Measurements from ENCODE around the gene RASGRP3.

Gene RASGRP3

GRCh38 chr2:33494877-33495641, 18.6 kb downstream of the RASGRP3 start:
- Mint-ChIP-seq H3K36me3 (ENCODE audit: low read depth) (no peaks in the 10 kb centered on the region), H3K9me3 (no peaks in the 10 kb centered on the region), H3K27me3 (peaks cover 4% of the 10 kb centered on the region), H3K4me1 (ENCODE audit: low read depth) (peaks cover 52% of the 10 kb centered on the region), H3K27ac (no peak overlapping the region), H3K4me3 (no peak overlapping the region)
- DNase-seq = no peak

- Mint-ChIP-seq H3K4me3 (no peak overlapping the region), H3K9me3 (no peaks in the 10 kb centered on the region), H3K4me1 (ENCODE audit: low read depth) (peaks cover 50% of the 10 kb centered on the region), H3K27me3 (peaks cover 2% of the 10 kb centered on the region), H3K27ac (no peak overlapping the region), H3K36me3 (ENCODE audit: low read depth) (no peaks in the 10 kb centered on the region)
- DNase-seq = no peak
These were observed 19.2 kb downstream of the RASGRP3 start for GRCh38 chr2:33495683-33496082.

- Mint-ChIP-seq H3K27me3 (peaks cover 2% of the 10 kb centered on the region), H3K4me3 (no peak overlapping the region), H3K9me3 (no peaks in the 10 kb centered on the region), H3K4me1 (ENCODE audit: low read depth) (peaks cover 50% of the 10 kb centered on the region), H3K27ac (no peak overlapping the region), H3K36me3 (ENCODE audit: low read depth) (no peaks in the 10 kb centered on the region)
- no peak for DNase-seq
These were observed 19.7 kb downstream of the RASGRP3 start for GRCh38 chr2:33496150-33496549.

- no peak overlapping the region for H3K4me3 Mint-ChIP-seq
- peaks cover 47% of the 10 kb centered on the region for H3K4me1 Mint-ChIP-seq (ENCODE audit: low read depth)
- H3K36me3 Mint-ChIP-seq (ENCODE audit: low read depth) = no peaks in the 10 kb centered on the region
- no peaks in the 10 kb centered on the region for H3K9me3 Mint-ChIP-seq
- no peak for DNase-seq
- no peak overlapping the region for H3K27ac Mint-ChIP-seq
- H3K27me3 Mint-ChIP-seq = peaks cover under 1% of the 10 kb centered on the region
These were observed 20.3 kb downstream of the RASGRP3 start for GRCh38 chr2:33496726-33497125.

GRCh38 chr2:33497221-33497650, 20.8 kb downstream of the RASGRP3 start:
- no peak overlapping the region for H3K27ac Mint-ChIP-seq
- H3K4me1 Mint-ChIP-seq (ENCODE audit: low read depth) = peaks cover 46% of the 10 kb centered on the region
- H3K36me3 Mint-ChIP-seq (ENCODE audit: low read depth) = no peaks in the 10 kb centered on the region
- no peaks in the 10 kb centered on the region for H3K27me3 Mint-ChIP-seq
- H3K4me3 Mint-ChIP-seq = peak overlapping the region; percentile 2
- no peak for DNase-seq
- no peaks in the 10 kb centered on the region for H3K9me3 Mint-ChIP-seq

GRCh38 chr2:33498291-33498956, 22.0 kb downstream of the RASGRP3 start:
- H3K27ac Mint-ChIP-seq = no peak overlapping the region
- peaks cover 44% of the 10 kb centered on the region for H3K4me1 Mint-ChIP-seq (ENCODE audit: low read depth)
- H3K36me3 Mint-ChIP-seq (ENCODE audit: low read depth) = no peaks in the 10 kb centered on the region
- no peaks in the 10 kb centered on the region for H3K27me3 Mint-ChIP-seq
- H3K9me3 Mint-ChIP-seq = no peaks in the 10 kb centered on the region
- H3K4me3 Mint-ChIP-seq = no peak overlapping the region
- no peak for DNase-seq

GRCh38 chr2:33500177-33500576, 23.7 kb downstream of the RASGRP3 start:
- Mint-ChIP-seq H3K9me3 (no peaks in the 10 kb centered on the region), H3K27me3 (no peaks in the 10 kb centered on the region), H3K4me1 (ENCODE audit: low read depth) (peaks cover 33% of the 10 kb centered on the region), H3K4me3 (no peak overlapping the region), H3K36me3 (ENCODE audit: low read depth) (no peaks in the 10 kb centered on the region), H3K27ac (no peak overlapping the region)
- no peak for DNase-seq

- H3K9me3 Mint-ChIP-seq = no peaks in the 10 kb centered on the region
- no peaks in the 10 kb centered on the region for H3K27me3 Mint-ChIP-seq
- no peak for DNase-seq
- H3K27ac Mint-ChIP-seq = no peak overlapping the region
- H3K4me3 Mint-ChIP-seq = no peak overlapping the region
- no peaks in the 10 kb centered on the region for H3K36me3 Mint-ChIP-seq (ENCODE audit: low read depth)
- H3K4me1 Mint-ChIP-seq (ENCODE audit: low read depth) = peaks cover 17% of the 10 kb centered on the region
These were observed 25.6 kb downstream of the RASGRP3 start for GRCh38 chr2:33502025-33502424.

GRCh38 chr2:33503002-33503401, 26.6 kb downstream of the RASGRP3 start:
- no peaks in the 10 kb centered on the region for H3K36me3 Mint-ChIP-seq (ENCODE audit: low read depth)
- no peaks in the 10 kb centered on the region for H3K9me3 Mint-ChIP-seq
- H3K27me3 Mint-ChIP-seq = no peaks in the 10 kb centered on the region
- H3K4me1 Mint-ChIP-seq (ENCODE audit: low read depth) = peaks cover 8% of the 10 kb centered on the region
- no peak for DNase-seq
- no peak overlapping the region for H3K27ac Mint-ChIP-seq
- H3K4me3 Mint-ChIP-seq = no peak overlapping the region

- Mint-ChIP-seq H3K27me3 (no peaks in the 10 kb centered on the region), H3K4me1 (ENCODE audit: low read depth) (no peaks in the 10 kb centered on the region), H3K9me3 (no peaks in the 10 kb centered on the region), H3K4me3 (no peak overlapping the region), H3K36me3 (ENCODE audit: low read depth) (no peaks in the 10 kb centered on the region), H3K27ac (no peak overlapping the region)
- DNase-seq = no peak
These were observed 29.5 kb downstream of the RASGRP3 start for GRCh38 chr2:33505966-33506365.

GRCh38 chr2:33509908-33510585, 33.6 kb downstream of the RASGRP3 start:
- H3K4me1 Mint-ChIP-seq (ENCODE audit: low read depth) = peaks cover 3% of the 10 kb centered on the region

GRCh38 chr2:33510586-33510968, 34.1 kb downstream of the RASGRP3 start:
- no peaks in the 10 kb centered on the region for H3K9me3 Mint-ChIP-seq
- peaks cover 5% of the 10 kb centered on the region for H3K36me3 Mint-ChIP-seq (ENCODE audit: low read depth)
- no peak overlapping the region for H3K27ac Mint-ChIP-seq
- no peak overlapping the region for H3K4me3 Mint-ChIP-seq
- H3K27me3 Mint-ChIP-seq = no peaks in the 10 kb centered on the region
- DNase-seq = no peak
- peaks cover 3% of the 10 kb centered on the region for H3K4me1 Mint-ChIP-seq (ENCODE audit: low read depth)

More at GRCh38 chr2:33509908-33510585, 33.6 kb downstream of the RASGRP3 start:
- Mint-ChIP-seq H3K4me3 (no peak overlapping the region), H3K36me3 (ENCODE audit: low read depth) (peaks cover under 1% of the 10 kb centered on the region), H3K9me3 (no peaks in the 10 kb centered on the region), H3K27me3 (no peaks in the 10 kb centered on the region), H3K27ac (no peak overlapping the region)
- DNase-seq = no peak

GRCh38 chr2:33511141-33511540, 34.7 kb downstream of the RASGRP3 start:
- Mint-ChIP-seq H3K4me1 (ENCODE audit: low read depth) (peaks cover 3% of the 10 kb centered on the region), H3K9me3 (no peaks in the 10 kb centered on the region), H3K27ac (no peak overlapping the region), H3K27me3 (no peaks in the 10 kb centered on the region), H3K36me3 (ENCODE audit: low read depth) (peaks cover 5% of the 10 kb centered on the region), H3K4me3 (no peak overlapping the region)
- no peak for DNase-seq

GRCh38 chr2:33512112-33512511, 35.7 kb downstream of the RASGRP3 start:
- H3K4me3 Mint-ChIP-seq = no peak overlapping the region
- peaks cover 11% of the 10 kb centered on the region for H3K36me3 Mint-ChIP-seq (ENCODE audit: low read depth)
- no peak for DNase-seq
- no peaks in the 10 kb centered on the region for H3K9me3 Mint-ChIP-seq
- no peak overlapping the region for H3K27ac Mint-ChIP-seq
- peaks cover 3% of the 10 kb centered on the region for H3K4me1 Mint-ChIP-seq (ENCODE audit: low read depth)
- no peaks in the 10 kb centered on the region for H3K27me3 Mint-ChIP-seq

- Mint-ChIP-seq H3K4me1 (ENCODE audit: low read depth) (peaks cover 3% of the 10 kb centered on the region), H3K27ac (no peak overlapping the region)
These were observed 37.0 kb downstream of the RASGRP3 start for GRCh38 chr2:33513480-33513879.

More at GRCh38 chr2:33513480-33513879, 37.0 kb downstream of the RASGRP3 start:
- Mint-ChIP-seq H3K9me3 (no peaks in the 10 kb centered on the region), H3K36me3 (ENCODE audit: low read depth) (peaks cover 11% of the 10 kb centered on the region), H3K4me3 (no peak overlapping the region), H3K27me3 (no peaks in the 10 kb centered on the region)
- DNase-seq = no peak

All from activated T-cell treated with anti-CD3 and anti-CD28 coated beads, Interleukin-2, amount 50 U/mL, for 24 hours (primary cell).